WI38 (cell line): ENCODE measurements around the gene NGFR.

Source experiments
- H3K4me3 ChIP-seq: 2 replicates; pipeline ENCODE4 v1.5.1; 2011; ENCODE audit warnings: low read depth, mild to moderate bottlenecking, control low read depth, low read length
- TF ChIP-seq, protein P1 (sequence below): IDR thresholded peaks from 2 replicates; pipeline ENCODE4 v1.5.1; 2012; ENCODE audit warnings: low read depth, mild to moderate bottlenecking, control low read depth, low read length

NGFR gene

GRCh38 chr17:49488612-49489011, 6.5 kb upstream of the NGFR start:
- H3K4me3 ChIP-seq: no peak overlapping the region
- TF ChIP-seq, protein P1, sequence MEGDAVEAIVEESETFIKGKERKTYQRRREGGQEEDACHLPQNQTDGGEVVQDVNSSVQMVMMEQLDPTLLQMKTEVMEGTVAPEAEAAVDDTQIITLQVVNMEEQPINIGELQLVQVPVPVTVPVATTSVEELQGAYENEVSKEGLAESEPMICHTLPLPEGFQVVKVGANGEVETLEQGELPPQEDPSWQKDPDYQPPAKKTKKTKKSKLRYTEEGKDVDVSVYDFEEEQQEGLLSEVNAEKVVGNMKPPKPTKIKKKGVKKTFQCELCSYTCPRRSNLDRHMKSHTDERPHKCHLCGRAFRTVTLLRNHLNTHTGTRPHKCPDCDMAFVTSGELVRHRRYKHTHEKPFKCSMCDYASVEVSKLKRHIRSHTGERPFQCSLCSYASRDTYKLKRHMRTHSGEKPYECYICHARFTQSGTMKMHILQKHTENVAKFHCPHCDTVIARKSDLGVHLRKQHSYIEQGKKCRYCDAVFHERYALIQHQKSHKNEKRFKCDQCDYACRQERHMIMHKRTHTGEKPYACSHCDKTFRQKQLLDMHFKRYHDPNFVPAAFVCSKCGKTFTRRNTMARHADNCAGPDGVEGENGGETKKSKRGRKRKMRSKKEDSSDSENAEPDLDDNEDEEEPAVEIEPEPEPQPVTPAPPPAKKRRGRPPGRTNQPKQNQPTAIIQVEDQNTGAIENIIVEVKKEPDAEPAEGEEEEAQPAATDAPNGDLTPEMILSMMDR: no peak

- no peak overlapping the region for H3K4me3 ChIP-seq
- TF ChIP-seq, protein P1: no peak
Measured at GRCh38 chr17:49489348-49489747, 5.7 kb upstream of the NGFR start.

DNA sequence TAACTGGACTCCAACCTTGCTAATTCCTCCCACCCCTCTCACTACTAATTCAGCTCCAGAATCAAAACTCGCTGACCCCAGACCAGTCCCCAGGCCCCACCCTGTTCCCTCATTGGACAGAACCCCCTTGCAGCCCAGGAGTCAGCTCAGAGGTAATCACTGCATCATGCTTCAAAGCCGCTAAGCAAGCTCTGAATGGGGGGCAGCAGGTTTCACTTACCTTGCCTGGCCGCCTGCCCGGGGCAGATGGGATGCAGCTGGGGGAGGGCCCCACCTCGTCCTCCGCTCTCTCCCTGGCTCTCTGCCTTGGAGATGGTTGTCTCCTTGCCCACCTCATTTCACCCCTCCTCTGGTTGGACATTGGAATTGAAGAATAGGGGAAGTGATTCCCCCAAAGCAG, 4.8 kb upstream of the NGFR start:
- no peak overlapping the region for H3K4me3 ChIP-seq
- TF ChIP-seq, protein P1: no peak

DNA sequence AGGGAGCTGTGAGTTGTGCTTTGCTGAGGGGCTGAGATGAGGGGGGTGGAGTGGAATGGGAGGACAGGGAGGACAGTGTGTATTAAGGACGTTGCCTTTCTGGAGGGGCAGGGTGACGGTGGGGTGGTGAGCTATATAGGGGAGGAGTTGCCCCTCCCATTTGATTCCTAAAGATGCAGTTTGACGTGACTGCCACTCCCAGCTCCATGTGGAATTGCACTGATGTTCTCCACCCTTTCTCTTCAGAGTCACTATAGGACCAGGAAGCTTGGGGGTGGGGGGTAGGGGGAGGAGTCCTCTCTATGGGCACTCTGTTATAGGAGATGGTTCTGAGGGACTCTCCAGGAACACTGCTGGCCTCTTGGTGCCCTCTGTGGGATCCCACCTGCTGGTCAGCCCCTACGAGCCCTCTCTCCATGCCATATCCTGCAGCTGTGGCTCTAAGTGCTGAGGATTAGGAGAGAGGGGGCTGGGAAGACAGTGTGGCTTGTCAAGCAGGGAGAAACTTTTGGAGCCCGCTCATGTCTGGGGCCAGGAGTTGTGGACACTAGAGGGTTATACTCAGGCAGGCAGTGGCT, 3.8 kb upstream of the NGFR start:
- no peak overlapping the region for H3K4me3 ChIP-seq
- TF ChIP-seq, protein P1: no peak

DNA sequence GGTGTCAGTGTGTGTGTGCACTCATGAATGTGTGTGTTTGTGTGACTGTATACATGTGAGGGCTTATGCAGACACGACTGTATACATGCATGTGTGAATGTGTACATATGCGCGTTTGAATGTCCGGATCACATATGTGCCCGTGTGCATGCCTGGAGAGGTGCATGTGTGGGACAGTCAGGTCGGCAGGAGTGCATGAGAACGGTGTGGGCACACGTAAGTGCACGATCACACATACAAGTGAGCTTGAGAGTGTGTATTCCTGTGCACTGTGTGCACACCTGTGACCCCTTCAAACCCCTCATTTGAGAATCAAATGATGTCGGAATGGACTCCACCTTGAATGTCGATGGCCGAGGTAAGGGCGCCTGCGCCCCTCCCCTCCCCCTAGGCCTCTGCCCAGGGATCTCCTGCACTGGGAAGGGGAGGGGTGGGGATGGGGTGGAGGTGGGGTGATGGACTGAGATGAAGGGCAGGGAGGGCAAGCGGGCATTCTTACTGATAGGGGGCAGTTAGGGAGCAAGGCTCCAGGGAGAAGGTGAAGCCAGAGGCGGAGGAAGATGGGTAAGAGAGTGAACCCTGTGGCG, 601 bp upstream of the NGFR start:
- TF ChIP-seq, protein P1: no peak
- H3K4me3 ChIP-seq: no peak overlapping the region

DNA sequence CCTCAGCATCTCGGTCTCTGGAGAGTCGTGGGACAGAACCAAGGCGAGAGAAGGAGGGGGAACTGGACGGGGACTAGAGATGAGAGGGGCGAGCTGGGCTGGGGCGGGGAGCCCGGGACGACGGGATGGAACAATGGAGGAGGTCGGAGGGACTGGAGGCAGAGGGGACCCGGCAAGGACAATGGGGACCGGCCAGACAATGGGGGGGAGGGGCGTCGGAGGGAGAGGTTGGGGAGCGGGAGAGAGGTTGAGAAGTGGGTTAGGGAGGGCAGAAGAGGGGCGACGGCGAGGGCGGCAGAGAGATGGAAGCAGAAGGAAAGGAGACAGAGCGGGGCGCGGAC, 719 bp downstream of the NGFR start:
- TF ChIP-seq, protein P1: no peak
- H3K4me3 ChIP-seq: no peak overlapping the region

GRCh38 chr17:49496183-49496866, 1.2 kb downstream of the NGFR start:
- TF ChIP-seq, protein P1: peak; percentile 67
- H3K4me3 ChIP-seq: no peak overlapping the region
